HG03575 (cell line): ENCODE results near the gene PLEKHA3.
A peak's percentile ranks its signal among the peaks of the same experiment; 100 is the strongest.

Source experiments
- ATAC-seq: cut with Tn5 transposase; IDR thresholded peaks from one replicate; pipeline ENCODE4 v1.9.1; 2021; ENCODE audit not compliant: unreplicated experiment, insufficient number of reproducible peaks, low FRiP score; ENCODE audit errors: extremely low read depth

The PLEKHA3 gene

DNA sequence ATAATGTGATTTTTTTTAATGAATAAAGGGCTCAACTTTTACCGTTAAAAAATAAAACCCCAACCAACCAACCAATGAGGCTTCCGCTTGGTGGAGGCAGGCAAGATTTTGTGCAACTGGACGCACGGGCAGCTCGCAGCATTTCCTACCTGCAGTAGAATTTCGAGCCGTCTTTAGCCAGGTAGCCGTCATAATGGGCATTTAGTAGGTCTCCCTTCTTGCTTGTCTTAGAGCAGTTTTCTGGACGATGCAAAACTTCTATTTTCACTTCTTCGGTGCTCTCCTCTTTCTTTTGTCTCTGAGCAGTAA, 2.2 kb upstream of the PLEKHA3 start:
- ATAC-seq, result no peak

- ATAC-seq, result no peak
Observed at GRCh38 chr2:178478439-178479274, 1.6 kb upstream of the PLEKHA3 start, which contains the start of gene FKBP7. Gene FKBP7, minus strand, starts transcription at chr2:178478600. Its CDS starts 101 bp downstream, at chr2:178478499.

GRCh38 chr2:178479275-178479616, 1.0 kb upstream of the PLEKHA3 start:
- no peak for ATAC-seq

DNA sequence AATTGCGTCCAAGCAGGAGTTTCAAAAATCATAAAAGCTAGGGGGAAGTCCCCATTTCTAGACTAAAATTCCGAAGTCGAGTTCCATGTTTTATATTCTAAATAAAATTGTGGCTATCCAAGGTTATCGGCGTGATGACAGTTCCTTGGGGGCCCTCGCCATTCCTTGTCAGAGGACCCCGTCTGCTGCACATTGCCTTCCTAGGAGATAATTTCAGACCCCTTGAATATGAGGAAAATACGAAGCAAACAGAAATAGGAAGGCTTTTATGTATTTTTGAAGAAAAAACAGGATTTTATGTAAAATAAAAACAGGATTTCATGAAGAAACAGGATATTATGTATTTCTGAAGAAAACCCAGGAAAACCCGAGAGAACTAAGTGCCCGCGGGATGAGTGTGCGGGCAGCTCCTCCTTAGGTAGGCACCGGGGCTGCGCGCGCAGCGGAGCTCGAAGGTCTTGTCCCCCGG, 465 bp upstream of the PLEKHA3 start:
- no peak for ATAC-seq

DNA sequence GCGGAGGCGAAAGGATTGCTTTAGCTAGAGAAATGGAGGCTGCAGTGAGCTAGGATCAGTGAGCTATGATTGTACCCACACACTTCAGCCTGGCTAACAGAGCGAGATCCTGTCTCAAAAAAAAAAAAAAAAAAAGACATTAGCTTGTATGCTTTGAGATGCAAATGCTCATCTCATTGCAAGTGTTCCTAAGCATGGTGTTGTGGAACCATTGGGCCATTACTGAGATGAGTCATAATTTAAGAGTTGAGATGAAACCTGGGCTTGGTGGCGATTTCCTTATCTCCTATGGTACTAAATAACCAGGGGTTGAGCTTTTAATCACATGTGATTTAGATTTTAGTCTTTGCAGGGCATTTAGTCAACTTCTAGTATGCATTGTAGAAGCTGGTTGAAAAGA, 2.2 kb downstream of the PLEKHA3 start:
- peak; percentile 36 for ATAC-seq

DNA sequence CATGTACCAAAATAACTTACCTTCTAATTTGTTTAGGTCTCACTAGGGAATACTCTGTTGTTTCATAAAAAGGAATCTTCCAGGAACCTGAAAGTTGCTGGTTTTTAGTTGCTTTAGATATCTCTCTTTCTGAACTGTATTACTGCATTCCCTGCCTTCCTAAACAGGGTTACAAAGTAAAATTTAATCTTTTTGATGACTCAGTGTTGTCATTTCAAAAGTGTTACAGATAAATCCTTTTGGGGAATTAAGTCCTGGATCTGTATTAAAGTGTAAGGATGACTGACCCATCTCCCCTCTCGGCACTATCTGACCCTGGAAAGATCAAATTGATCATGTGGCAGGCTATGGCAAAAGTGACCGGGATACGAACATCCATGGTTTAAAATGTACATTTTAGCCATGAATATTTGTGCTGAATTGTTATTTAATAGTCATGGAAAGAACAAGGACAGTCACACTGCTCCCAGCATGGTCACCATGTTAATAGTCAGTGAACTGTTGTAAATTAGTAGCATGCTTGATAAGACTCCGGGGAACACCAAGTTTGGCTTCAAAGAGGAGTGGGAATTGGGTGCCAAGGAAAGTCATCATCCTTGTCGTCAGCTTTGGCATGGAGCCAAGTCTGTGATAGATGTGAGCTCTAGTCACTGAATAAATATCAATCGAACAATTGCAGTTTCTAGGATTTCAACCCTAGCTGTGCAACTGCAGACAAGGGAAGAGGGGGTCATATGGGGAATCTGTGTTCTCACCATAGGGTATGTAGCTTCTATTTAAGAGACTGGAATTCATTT, 4.2 kb downstream of the PLEKHA3 start:
- ATAC-seq, result no peak

DNA sequence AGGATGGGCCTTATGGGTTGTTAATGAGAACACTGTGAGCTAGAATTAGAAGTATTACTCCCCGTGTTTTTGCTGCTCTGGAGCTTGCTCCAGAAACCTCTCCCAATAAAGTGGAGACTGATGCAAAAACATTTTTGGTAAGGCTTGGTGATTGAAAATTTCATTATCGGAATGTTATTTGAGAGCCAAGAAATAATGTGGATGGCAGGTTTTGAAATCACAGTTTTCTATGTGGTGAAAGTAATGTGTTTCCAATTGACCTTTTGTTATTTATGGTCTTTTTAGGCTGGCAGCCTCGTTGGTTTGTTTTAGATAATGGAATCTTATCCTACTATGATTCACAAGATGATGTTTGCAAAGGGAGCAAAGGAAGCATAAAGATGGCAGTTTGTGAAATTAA, 5.1 kb downstream of the PLEKHA3 start:
- no peak for ATAC-seq

DNA sequence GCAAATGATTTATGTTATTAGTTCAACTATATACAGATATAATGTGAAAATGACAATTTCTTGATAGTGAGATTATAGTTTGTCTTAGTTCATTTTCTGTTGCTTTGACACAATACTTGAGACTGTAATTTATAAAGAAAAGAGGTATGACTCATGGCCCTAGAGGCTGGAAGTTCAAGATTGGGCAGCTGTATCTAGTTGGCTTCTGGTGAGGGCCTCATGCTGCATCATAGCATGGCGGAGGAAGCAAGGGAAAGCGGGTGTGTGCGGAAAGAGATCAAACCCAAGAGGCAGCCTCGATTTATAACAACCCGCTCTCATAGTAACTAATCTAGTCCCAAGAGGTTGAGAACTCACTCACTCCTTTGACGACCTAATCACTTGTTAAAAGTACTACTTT, 11.4 kb downstream of the PLEKHA3 start:
- ATAC-seq, result no peak

GRCh38 chr2:178496049-178496448, 15.8 kb downstream of the PLEKHA3 start:
- ATAC-seq, result no peak

- no peak for ATAC-seq
Observed at GRCh38 chr2:178498137-178498536, 17.9 kb downstream of the PLEKHA3 start.

- no peak for ATAC-seq
Observed at GRCh38 chr2:178499640-178500039, 19.4 kb downstream of the PLEKHA3 start.

- ATAC-seq, result no peak
Observed at GRCh38 chr2:178502751-178503150, 22.5 kb downstream of the PLEKHA3 start.

- no peak for ATAC-seq
Observed at GRCh38 chr2:178506101-178506500, 25.8 kb downstream of the PLEKHA3 start.

DNA sequence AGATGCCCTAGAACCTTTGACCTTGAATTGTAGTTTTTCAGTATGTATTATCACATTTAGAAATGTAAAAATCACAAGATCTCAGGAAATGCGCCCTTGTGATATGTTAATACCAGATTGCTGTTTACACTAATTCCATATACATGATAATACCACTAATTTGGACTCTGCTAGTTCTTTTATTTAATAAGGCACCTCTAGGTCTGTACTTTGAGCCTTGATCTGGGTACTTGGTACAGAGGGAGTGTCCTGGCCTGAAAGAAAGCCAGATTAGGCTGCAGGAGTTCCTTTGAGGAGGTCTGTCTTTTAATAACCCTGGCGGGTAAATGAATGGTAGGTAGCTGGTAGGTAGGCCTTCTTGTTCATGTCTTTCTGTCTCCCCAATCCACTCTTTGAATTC, 26.3 kb downstream of the PLEKHA3 start:
- ATAC-seq, result no peak

DNA sequence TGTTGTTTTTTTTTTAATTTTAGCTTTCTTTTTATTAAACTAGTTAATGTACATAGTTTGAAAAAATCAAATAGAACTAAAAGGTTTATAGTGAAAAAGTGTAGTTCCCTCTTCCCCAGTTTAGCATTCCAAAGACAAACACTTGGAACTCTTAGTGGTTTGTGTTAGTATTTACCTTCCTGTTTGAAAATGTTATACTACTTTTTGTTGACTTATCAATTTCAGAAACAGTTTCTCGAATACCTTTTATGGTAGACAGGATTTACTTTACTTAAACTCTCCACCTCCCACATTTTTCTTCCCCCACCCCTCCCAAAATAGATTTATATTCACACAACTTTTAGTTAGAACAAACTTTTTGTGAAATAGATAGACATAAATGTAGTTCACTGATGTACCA, 26.7 kb downstream of the PLEKHA3 start:
- ATAC-seq, result no peak

DNA sequence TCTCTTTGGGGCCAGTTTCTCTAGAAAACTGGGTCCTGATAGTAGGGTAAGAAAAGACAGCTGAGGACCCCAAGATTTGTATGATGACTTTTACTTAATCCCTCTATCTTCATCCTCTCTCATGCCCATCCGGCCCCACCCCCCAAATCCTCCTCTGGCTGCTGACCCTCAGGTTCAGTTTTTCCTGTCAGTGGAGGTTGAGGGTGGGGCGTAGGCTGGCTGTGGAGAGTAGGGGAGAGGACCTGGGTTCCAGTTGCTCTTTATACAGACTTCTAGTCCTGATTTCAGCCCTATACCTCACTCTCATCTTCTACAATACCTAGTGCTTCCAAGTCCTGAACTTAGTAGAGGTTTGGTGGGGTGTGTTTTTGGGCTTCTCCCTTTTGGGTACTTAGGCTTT, 28.4 kb downstream of the PLEKHA3 start:
- ATAC-seq, result no peak

DNA sequence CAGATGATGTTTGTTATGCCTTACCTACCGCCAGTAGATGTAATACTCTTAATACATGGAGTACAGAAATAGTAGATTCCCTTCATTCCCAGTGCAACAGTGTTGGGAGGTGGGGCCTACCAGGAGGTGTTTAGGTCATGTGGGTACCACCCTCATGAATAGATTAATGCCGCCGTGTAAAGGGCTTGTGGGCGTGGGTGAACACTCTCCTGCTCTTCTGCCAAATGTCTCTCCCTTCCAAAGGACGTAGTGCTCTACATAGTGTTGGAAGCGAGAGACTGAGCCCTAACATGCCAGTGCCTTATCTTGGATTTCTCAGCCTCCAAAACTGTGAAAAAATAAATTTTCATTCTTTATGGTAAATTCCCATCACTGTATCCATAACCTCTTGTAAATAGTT, 30.1 kb downstream of the PLEKHA3 start:
- no peak for ATAC-seq

- no peak for ATAC-seq
Observed at GRCh38 chr2:178512484-178512883, 32.2 kb downstream of the PLEKHA3 start.

DNA sequence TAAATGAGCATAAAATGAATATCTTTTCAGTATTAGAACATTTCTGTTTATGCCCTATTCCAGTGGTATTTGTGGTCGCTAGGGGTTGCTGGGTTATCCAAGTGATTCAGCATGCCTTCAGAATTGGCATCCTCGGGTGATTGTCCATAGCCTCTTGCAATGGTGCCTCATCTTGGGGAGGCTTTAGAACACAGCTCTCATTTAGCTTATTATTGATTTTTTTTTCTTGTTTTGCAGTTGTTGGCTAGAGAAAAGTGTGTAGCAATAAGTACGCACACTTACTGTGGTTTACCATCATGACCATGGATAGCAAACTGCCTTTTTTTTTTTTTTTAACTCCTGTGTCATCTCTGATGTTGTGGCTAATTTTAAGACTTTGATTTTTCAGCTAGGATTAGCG, 33.6 kb downstream of the PLEKHA3 start:
- ATAC-seq, result no peak

DNA sequence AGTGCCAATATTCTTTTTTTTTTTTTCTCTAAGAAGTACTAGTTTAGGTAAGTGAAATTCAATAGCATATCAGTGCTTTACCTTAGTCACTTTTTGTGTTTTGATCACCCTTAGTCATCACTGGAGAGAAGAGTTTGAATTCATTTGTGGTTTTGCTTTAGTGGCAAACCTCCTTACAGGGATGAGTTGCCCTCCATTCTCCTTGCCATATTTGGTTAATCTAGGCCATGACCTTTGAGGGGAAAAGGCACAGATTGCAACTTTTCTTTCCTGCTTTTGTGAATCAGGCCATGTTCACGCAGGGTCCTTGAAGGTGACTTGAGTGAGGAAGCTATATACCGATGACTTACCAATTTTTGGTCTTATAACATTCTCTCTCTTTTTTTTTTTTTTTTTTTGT, 34.4 kb downstream of the PLEKHA3 start:
- no peak for ATAC-seq
